ENCODE results near the gene TINCR.

- TF ChIP-seq CTCF (IDR thresholded peaks at IDR 0.05; ENCODE audit: low read depth, low read length, poor library complexity, severe bottlenecking), result no peak
- no peak for TF ChIP-seq EZH2phosphoT487 (IDR thresholded peaks at IDR 0.05; ENCODE audit: borderline replicate concordance, low read length)
Observed at GRCh38 chr19:5608291-5608690, 40.5 kb upstream of the TINCR start.

Measured in DOHH2 (cell line).